ENCODE measurements around the gene SH3BP1. TPM values are rescaled to one million over a fixed set of nuclear protein-coding genes. Genes with fewer than 3 reads are reported as not detected.

Gene SH3BP1
- total and polyA plus RNA-seq, 2 of the 13 experiments (the other 11 are each of a cell fraction or from before 2014, with no cell fraction given) = 8.4 to 18.5 TPM

- TF ChIP-seq TFDP2 (CRISPR knock-in tag; IDR thresholded peaks at IDR 0.05) = peak; percentile 81
- TF ChIP-seq SAP130 (CRISPR knock-in tag; IDR thresholded peaks at IDR 0.05; ENCODE audit: low read depth) = peak; percentile 90
- TF ChIP-seq MAX (IDR thresholded peaks at IDR 0.05) = peak; percentile 94
- TF ChIP-seq PATZ1 (CRISPR knock-in tag; IDR thresholded peaks at IDR 0.05) = peak; percentile 97
- peak; percentile 17; the same call in 1 of the 2 replicates for TF ChIP-seq STAT5B (CRISPR knock-in tag; IDR thresholded peaks at IDR 0.05)
- TF ChIP-seq STAT6 (CRISPR knock-in tag; IDR thresholded peaks at IDR 0.05; ENCODE audit: borderline replicate concordance) = 0 out of 2 replicates have a peak, but pooled peaks have one; percentile 60
- TF ChIP-seq ZNF136 (CRISPR knock-in tag; IDR thresholded peaks at IDR 0.05; ENCODE audit: low read depth) = 0 out of 2 replicates have a peak, but pooled peaks have one; percentile 54
- TF ChIP-seq RFXAP (CRISPR knock-in tag; IDR thresholded peaks at IDR 0.05; ENCODE audit: borderline replicate concordance) = peak; percentile 66; the same call in 1 of the 2 replicates
- TF ChIP-seq ZNF280D (CRISPR knock-in tag; IDR thresholded peaks at IDR 0.05) = peak; percentile 79
- TF ChIP-seq PPARG (CRISPR knock-in tag; conservative IDR thresholded peaks at IDR 0.05) = 0 out of 2 replicates have a peak, but pooled peaks have one; percentile 7
- peak; percentile 90 for TF ChIP-seq ZNF607 (CRISPR knock-in tag; IDR thresholded peaks at IDR 0.05; ENCODE audit: borderline replicate concordance)
- no peak for TF ChIP-seq ZNF564 (CRISPR knock-in tag; IDR thresholded peaks at IDR 0.05)
- peak; percentile 54; the same call in 1 of the 2 replicates for TF ChIP-seq ZNF75D (CRISPR knock-in tag; IDR thresholded peaks at IDR 0.05; ENCODE audit: borderline replicate concordance)
- peak; percentile 75 for TF ChIP-seq YY1 (IDR thresholded peaks at IDR 0.05; ENCODE audit: insufficient read depth, insufficient replicate concordance, low read depth, low read length)
- peak; percentile 80 for TF ChIP-seq KDM2A (CRISPR knock-in tag; IDR thresholded peaks at IDR 0.05; ENCODE audit: borderline replicate concordance, low read depth)
- no peak for TF ChIP-seq SP1 (IDR thresholded peaks at IDR 0.05)
- TF ChIP-seq SP1 (CRISPR knock-in tag; IDR thresholded peaks at IDR 0.05) = peak; percentile 84; the same call in 1 of the 2 replicates
- 0 out of 2 replicates have a peak, but pooled peaks have one; percentile 54 for TF ChIP-seq CAMTA2 (CRISPR knock-in tag; IDR thresholded peaks at IDR 0.05; ENCODE audit: borderline replicate concordance)
Measured at GRCh38 chr22:37608477-37609239, 30.8 kb upstream of the SH3BP1 start, which contains the start of gene GGA1 (continued).

All from HepG2 (cell line).